ENCODE data around the gene ARHGEF2.

ARHGEF2 gene

DNA sequence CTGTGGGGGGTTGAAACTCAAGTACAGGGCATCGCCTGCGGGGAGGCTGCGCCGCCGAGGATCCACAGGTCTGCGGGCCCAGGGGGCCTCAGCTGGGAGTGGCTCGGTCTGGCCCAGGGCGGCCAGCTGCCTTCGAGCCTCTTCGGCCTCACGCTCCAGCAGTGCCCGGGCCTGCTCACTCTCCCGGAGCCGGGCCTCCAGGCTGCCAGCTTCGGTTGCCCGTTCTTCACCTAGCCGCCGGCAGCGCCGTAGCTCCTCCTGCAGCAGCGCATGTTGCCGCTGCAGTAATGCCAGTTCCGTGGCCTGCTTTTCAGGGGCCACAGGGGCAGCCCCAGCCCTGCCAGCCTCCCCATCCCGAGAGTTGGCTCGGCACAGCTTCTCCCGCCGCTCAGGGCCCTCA, 27.5 kb downstream of the ARHGEF2 start:
- Histone ChIP-seq H3K9me2 (replicated peaks; ENCODE audit: low read depth, low read length) (no peaks in the 10 kb centered on the region), H3K36me3 (ENCODE audit: insufficient read depth, low read length) (peaks cover 93% of the 10 kb centered on the region; the same call in 1 of the 2 replicates), H4K20me1 (ENCODE audit: insufficient read depth, low read length, poor library complexity, severe bottlenecking) (peaks cover 28% of the 10 kb centered on the region), H3K9me3 (ENCODE audit: insufficient read depth, low read depth, low read length) (no peaks in the 10 kb centered on the region), H3K4me3 (ENCODE audit: low read length, poor library complexity, severe bottlenecking) (no peak overlapping the region), H3K79me2 (ENCODE audit: insufficient read depth, low read length) (peaks cover 4% of the 10 kb centered on the region; the same call in 1 of the 2 replicates), H2AFZ (ENCODE audit: low read length) (no peak overlapping the region), H3K27me3 (ENCODE audit: insufficient read depth, low read length, poor library complexity, severe bottlenecking) (no peaks in the 10 kb centered on the region), H3K4me1 (ENCODE audit: insufficient read depth, low read length, poor library complexity, severe bottlenecking) (peaks cover 11% of the 10 kb centered on the region), H3K4me2 (ENCODE audit: low read depth, low read length, poor library complexity, severe bottlenecking) (no peak overlapping the region), H3F3A (ENCODE audit: low read depth) (no peaks in the 10 kb centered on the region), H3K9ac (ENCODE audit: low read depth, low read length, poor library complexity, severe bottlenecking) (no peak overlapping the region)
- TF ChIP-seq, protein P1, sequence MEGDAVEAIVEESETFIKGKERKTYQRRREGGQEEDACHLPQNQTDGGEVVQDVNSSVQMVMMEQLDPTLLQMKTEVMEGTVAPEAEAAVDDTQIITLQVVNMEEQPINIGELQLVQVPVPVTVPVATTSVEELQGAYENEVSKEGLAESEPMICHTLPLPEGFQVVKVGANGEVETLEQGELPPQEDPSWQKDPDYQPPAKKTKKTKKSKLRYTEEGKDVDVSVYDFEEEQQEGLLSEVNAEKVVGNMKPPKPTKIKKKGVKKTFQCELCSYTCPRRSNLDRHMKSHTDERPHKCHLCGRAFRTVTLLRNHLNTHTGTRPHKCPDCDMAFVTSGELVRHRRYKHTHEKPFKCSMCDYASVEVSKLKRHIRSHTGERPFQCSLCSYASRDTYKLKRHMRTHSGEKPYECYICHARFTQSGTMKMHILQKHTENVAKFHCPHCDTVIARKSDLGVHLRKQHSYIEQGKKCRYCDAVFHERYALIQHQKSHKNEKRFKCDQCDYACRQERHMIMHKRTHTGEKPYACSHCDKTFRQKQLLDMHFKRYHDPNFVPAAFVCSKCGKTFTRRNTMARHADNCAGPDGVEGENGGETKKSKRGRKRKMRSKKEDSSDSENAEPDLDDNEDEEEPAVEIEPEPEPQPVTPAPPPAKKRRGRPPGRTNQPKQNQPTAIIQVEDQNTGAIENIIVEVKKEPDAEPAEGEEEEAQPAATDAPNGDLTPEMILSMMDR (conservative IDR thresholded peaks at IDR 0.05; ENCODE audit: low read length) = no peak
- TF ChIP-seq EZH2phosphoT487 (IDR thresholded peaks at IDR 0.05; ENCODE audit: borderline replicate concordance) = no peak

DNA sequence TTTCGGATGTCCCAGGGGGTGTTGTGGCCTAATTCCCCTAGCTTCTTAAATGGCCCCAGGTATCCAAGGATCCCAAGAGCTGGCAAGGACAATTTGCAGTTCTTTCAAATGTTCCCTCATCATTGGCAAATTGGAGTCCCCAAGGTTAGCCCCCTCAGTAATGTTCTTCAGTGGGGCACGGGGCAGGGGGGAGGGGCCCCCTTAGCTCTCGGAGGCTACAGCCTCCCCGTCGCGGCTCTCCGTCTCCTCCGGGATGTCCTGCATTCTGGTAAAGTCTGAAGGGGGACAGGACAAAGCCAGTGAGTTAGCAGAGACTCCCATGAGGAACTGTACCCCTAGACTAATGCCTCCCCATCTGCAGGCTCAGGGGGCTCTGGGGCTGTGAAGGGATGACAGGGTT, 30.6 kb downstream of the ARHGEF2 start:
- H3K4me1 ChIP-seq (ENCODE audit: insufficient read depth, low read length, poor library complexity, severe bottlenecking) = peaks cover 11% of the 10 kb centered on the region
- H3K9me2 ChIP-seq (replicated peaks; ENCODE audit: low read depth, low read length) = no peaks in the 10 kb centered on the region
- H4K20me1 ChIP-seq (ENCODE audit: insufficient read depth, low read length, poor library complexity, severe bottlenecking) = peaks cover 23% of the 10 kb centered on the region
- 0 out of 2 replicates have a peak, but pooled peaks cover 4% of the 10 kb centered on the region for H3F3A ChIP-seq (ENCODE audit: low read depth)
- H3K4me2 ChIP-seq (ENCODE audit: low read depth, low read length, poor library complexity, severe bottlenecking) = no peak overlapping the region
- no peaks in the 10 kb centered on the region for H3K9me3 ChIP-seq (ENCODE audit: insufficient read depth, low read depth, low read length)
- no peak overlapping the region for H3K4me3 ChIP-seq (ENCODE audit: low read length, poor library complexity, severe bottlenecking)
- H3K27me3 ChIP-seq (ENCODE audit: insufficient read depth, low read length, poor library complexity, severe bottlenecking) = no peaks in the 10 kb centered on the region
- TF ChIP-seq, protein P1 (conservative IDR thresholded peaks at IDR 0.05; ENCODE audit: low read length) = no peak
- TF ChIP-seq EZH2phosphoT487 (IDR thresholded peaks at IDR 0.05; ENCODE audit: borderline replicate concordance) = no peak
- H3K79me2 ChIP-seq (ENCODE audit: insufficient read depth, low read length) = no peaks in the 10 kb centered on the region; the same call in 1 of the 2 replicates
- H3K9ac ChIP-seq (ENCODE audit: low read depth, low read length, poor library complexity, severe bottlenecking) = no peak overlapping the region
- H3K36me3 ChIP-seq (ENCODE audit: insufficient read depth, low read length) = peaks cover 63% of the 10 kb centered on the region; the same call in 1 of the 2 replicates
- H2AFZ ChIP-seq (ENCODE audit: low read length) = no peak overlapping the region

DNA sequence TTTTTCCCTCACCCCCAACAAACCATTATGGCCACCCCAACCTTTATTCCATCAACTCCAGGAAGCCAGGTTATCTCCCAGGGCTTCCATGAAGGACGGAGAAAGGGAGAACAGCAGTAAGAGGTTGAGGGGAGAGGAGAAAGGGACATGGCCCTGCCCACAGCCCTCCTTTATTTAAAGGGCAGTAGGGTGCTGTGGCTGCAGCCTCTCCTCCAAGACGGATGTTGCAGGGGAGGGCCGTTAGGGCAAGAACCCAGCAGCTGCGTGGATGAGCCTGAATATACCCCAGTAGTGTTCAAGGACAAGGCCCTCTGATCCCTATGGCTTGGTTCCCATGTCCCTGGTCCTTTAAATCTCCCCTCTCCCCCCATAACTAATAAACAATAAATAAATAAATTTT, 31.1 kb downstream of the ARHGEF2 start:
- Histone ChIP-seq H3F3A (ENCODE audit: low read depth) (0 out of 2 replicates have a peak, but pooled peaks cover 4% of the 10 kb centered on the region), H2AFZ (ENCODE audit: low read length) (no peak overlapping the region), H3K27me3 (ENCODE audit: insufficient read depth, low read length, poor library complexity, severe bottlenecking) (no peaks in the 10 kb centered on the region), H3K9ac (ENCODE audit: low read depth, low read length, poor library complexity, severe bottlenecking) (no peak overlapping the region), H3K79me2 (ENCODE audit: insufficient read depth, low read length) (no peaks in the 10 kb centered on the region; the same call in 1 of the 2 replicates), H3K4me3 (ENCODE audit: low read length, poor library complexity, severe bottlenecking) (no peak overlapping the region), H4K20me1 (ENCODE audit: insufficient read depth, low read length, poor library complexity, severe bottlenecking) (peaks cover 23% of the 10 kb centered on the region), H3K9me3 (ENCODE audit: insufficient read depth, low read depth, low read length) (no peaks in the 10 kb centered on the region), H3K36me3 (ENCODE audit: insufficient read depth, low read length) (peaks cover 58% of the 10 kb centered on the region; the same call in 1 of the 2 replicates), H3K9me2 (replicated peaks; ENCODE audit: low read depth, low read length) (no peaks in the 10 kb centered on the region), H3K4me1 (ENCODE audit: insufficient read depth, low read length, poor library complexity, severe bottlenecking) (peaks cover 11% of the 10 kb centered on the region), H3K4me2 (ENCODE audit: low read depth, low read length, poor library complexity, severe bottlenecking) (no peak overlapping the region)
- TF ChIP-seq, protein P1 (conservative IDR thresholded peaks at IDR 0.05; ENCODE audit: low read length) = no peak
- TF ChIP-seq EZH2phosphoT487 (IDR thresholded peaks at IDR 0.05; ENCODE audit: borderline replicate concordance) = no peak
